Dendritic cell treated with granulocyte-macrophage colony-stimulating factor and Interleukin-4, amounts not matched to agents 40 ng/mL and 50 ng/mL, for 4 days (primary cell): ENCODE data around the gene CACNA2D2.

Source experiments
- H3K27ac Mint-ChIP-seq: one replicate; pipeline ENCODE4 v1.8.0; 2022; ENCODE audit warnings: mild to moderate bottlenecking, mixed read lengths
- H3K27me3 Mint-ChIP-seq: one replicate; pipeline ENCODE4 v1.8.0; 2022; ENCODE audit warnings: mild to moderate bottlenecking, mixed read lengths
- H3K36me3 Mint-ChIP-seq: one replicate; pipeline ENCODE4 v1.8.0; 2022; ENCODE audit warnings: low read depth, mixed read lengths
- H3K4me1 Mint-ChIP-seq: one replicate; pipeline ENCODE4 v1.8.0; 2022; ENCODE audit warnings: low read depth, mixed read lengths
- H3K4me3 Mint-ChIP-seq: one replicate; pipeline ENCODE4 v1.8.0; 2022; ENCODE audit warnings: mild to moderate bottlenecking, moderate library complexity, mixed read lengths
- H3K9me3 Mint-ChIP-seq: one replicate; pipeline ENCODE4 v1.8.0; 2022; ENCODE audit warnings: mixed read lengths
- intact Hi-C: fragments of 100-400 bp; cut with micrococcal nuclease; formaldehyde crosslinking; loops from one replicate; pipeline ENCODE4 v1.15.0; 2022

The CACNA2D2 gene

DNA sequence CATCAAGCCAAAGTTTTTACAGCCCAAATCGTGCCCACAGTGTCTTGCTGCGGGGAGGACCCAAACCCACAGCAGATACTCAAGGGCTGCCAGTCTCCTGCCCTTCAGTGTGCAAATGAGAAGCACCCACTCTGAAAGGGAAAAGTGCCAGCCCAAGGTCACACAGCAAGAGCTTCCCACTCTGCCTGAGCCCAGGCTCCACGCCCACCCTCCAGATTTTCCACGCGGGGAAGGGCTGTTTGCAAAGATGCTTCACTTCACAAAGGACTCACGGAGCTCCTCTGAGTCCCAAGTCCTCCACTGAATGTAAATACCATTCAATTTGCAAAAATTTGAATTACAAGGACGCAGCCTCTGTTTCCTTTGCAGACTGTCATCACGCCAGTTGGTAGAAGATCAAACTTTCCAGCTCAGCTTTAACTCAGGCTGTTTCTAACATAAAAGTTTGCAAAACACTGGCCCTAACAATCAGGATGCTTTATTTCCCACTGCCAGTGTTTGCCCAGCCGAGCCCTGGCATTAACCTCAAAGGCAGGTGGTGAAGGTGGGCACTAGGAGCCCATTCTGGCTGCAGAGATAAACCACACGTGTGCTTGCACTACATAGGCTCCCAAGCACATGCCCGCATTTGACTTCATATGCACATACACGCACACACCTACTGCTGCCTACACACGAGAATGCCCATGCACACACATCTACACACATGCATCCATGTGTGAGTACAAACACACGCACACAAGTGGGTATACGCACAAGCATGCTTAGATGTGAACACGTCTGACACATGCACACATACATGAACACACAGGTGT, 7.6 kb downstream of the CACNA2D2 start:
- peaks cover 17% of the 10 kb centered on the region for H3K27me3 Mint-ChIP-seq
- H3K27ac Mint-ChIP-seq, result no peak overlapping the region
- H3K4me3 Mint-ChIP-seq, result no peak overlapping the region
- H3K36me3 Mint-ChIP-seq, result no peaks in the 10 kb centered on the region
- intact Hi-C loops, result no loop called here
- peaks cover 17% of the 10 kb centered on the region for H3K4me1 Mint-ChIP-seq
- H3K9me3 Mint-ChIP-seq, result no peaks in the 10 kb centered on the region

DNA sequence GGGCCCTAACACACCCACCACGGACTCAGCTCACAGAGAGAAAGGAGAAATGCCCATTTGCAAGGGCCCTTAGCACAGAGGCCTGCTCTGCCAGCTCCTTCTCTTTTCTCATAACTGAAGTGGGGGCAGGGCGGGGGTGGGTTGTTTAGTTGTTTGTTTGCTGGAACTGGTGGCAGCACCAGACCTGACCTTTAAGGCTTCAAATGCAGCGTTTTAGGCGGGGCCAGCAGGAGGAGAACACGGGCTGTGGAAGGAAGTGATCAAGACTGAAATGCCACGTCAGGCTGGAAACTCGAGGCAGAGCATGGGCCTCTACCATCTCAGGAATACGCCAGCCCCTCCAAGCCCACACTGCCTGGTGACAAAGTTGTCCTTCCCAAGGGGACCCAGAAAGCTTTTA, 9.3 kb downstream of the CACNA2D2 start:
- Mint-ChIP-seq H3K4me1 (peaks cover 17% of the 10 kb centered on the region), H3K36me3 (no peaks in the 10 kb centered on the region), H3K27ac (no peak overlapping the region), H3K4me3 (no peak overlapping the region), H3K9me3 (no peaks in the 10 kb centered on the region), H3K27me3 (peaks cover 5% of the 10 kb centered on the region)
- intact Hi-C loops, result no loop called here

DNA sequence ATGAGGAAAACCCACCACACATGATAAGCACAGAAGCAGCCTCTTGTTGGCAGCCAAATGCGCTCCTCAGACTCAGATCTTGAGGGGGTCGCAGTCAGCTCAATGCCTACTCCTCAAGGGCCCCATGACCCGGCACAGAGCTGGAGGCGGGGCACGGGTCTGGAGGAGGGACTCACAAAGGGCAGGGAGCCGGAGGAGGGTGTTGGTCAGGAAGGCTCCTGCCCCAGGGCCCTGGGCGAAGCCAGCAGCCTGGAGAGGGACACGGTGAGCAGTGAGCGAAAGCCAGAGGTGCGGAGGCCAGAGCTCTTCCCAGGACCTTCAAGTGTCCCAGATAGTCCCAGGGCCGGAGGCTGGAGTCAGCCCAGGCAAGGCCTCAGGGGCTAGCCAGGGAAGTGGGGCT, 9.8 kb downstream of the CACNA2D2 start:
- no peak overlapping the region for H3K27ac Mint-ChIP-seq
- H3K4me3 Mint-ChIP-seq, result no peak overlapping the region
- peaks cover under 1% of the 10 kb centered on the region for H3K27me3 Mint-ChIP-seq
- no peaks in the 10 kb centered on the region for H3K36me3 Mint-ChIP-seq
- H3K4me1 Mint-ChIP-seq, result peaks cover 17% of the 10 kb centered on the region
- no peaks in the 10 kb centered on the region for H3K9me3 Mint-ChIP-seq
- intact Hi-C loops, result no loop called here

DNA sequence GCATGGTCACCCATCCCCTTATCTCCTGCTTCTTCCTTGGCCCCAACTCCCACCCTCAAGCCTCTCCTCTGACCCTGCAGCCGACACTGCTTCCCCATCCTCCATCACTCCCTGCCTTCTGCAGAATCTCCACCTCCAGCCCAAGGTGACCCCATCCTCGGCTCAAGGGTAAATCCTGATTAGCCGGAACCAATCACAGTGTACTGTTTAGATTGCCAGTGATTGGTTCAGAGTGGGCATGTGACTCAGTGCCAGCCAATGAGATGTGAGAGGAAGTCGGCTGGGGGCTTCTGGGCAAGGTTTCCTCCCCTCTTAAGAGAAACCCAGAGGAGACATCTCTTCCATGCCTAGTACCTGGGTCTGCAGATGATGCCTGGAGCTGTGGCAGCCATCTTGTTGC, 10.3 kb downstream of the CACNA2D2 start:
- Mint-ChIP-seq H3K4me1 (peaks cover 17% of the 10 kb centered on the region), H3K9me3 (no peaks in the 10 kb centered on the region), H3K27me3 (no peaks in the 10 kb centered on the region), H3K4me3 (no peak overlapping the region), H3K27ac (no peak overlapping the region), H3K36me3 (no peaks in the 10 kb centered on the region)
- intact Hi-C loops, result no loop called here

DNA sequence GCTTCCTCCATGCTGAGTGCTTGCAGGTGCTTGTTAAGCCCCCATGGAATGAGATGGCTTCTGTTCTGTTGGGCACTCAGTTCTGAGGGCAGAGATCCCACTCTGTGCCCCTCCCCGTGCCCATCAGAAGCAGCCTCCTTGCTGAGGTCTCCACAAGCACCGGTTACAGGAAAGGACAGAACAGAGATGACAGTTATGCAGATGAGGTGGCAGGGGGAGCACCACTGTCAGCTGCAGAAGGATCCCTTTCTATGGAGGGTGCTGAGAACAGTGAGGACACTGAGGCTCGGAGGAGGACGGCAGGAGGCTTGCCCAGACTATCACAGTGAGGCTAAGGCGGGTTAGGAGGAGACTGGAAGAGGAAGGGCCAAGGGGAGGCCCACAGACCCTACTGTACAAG, 12.4 kb downstream of the CACNA2D2 start:
- no peak overlapping the region for H3K27ac Mint-ChIP-seq
- peaks cover 17% of the 10 kb centered on the region for H3K4me1 Mint-ChIP-seq
- no peaks in the 10 kb centered on the region for H3K9me3 Mint-ChIP-seq
- H3K36me3 Mint-ChIP-seq, result no peaks in the 10 kb centered on the region
- no peaks in the 10 kb centered on the region for H3K27me3 Mint-ChIP-seq
- H3K4me3 Mint-ChIP-seq, result no peak overlapping the region
- intact Hi-C loops, result no loop called here

DNA sequence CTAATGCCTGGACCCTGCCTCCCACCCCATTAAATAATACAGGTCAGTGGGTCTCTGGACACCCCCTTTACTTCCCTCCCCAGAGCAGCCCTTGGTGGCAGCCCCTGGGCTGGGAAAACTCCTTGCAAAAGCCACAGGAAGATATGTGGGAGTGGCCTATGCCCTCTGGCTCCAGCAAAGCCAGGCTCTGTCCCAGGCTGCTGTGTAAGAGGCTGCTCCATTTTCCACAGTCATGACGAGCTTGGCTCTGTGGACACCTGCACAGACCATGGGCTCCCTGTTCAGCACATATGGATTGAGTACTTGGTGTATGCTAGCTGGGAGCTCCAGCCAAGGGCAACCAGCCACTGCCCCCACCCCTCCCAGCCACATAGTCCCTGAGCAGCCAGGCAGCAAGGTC, 13.0 kb downstream of the CACNA2D2 start:
- no peak overlapping the region for H3K27ac Mint-ChIP-seq
- intact Hi-C loops, result no loop called here
- peaks cover 17% of the 10 kb centered on the region for H3K4me1 Mint-ChIP-seq

DNA sequence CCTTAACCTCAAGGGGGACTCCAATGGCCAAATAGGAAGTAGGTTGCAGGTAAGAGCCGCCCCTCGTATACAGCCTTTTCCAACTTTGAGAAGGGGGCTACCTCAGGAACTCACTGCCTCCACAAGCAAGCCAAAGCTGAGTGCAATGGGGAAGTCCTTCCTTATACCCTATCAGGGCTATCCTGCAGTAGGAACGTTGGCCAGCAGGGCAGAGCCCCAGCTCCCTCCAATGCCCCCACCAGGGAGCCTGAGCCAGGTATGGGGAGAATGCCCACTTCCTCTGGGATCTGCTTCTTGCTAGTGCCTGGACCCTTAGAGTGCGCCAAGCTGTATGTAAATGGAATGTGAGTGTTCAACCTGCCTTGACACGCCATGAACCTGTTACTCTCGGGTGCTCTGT, 16.3 kb downstream of the CACNA2D2 start:
- no peaks in the 10 kb centered on the region for H3K9me3 Mint-ChIP-seq
- H3K4me1 Mint-ChIP-seq, result no peaks in the 10 kb centered on the region
- H3K27me3 Mint-ChIP-seq, result no peaks in the 10 kb centered on the region
- H3K4me3 Mint-ChIP-seq, result no peak overlapping the region
- no peaks in the 10 kb centered on the region for H3K36me3 Mint-ChIP-seq
- no peak overlapping the region for H3K27ac Mint-ChIP-seq
- intact Hi-C loops, result no loop called here

More for the DNA sequence above, 13.0 kb downstream of the CACNA2D2 start:
- H3K9me3 Mint-ChIP-seq, result no peaks in the 10 kb centered on the region
- no peaks in the 10 kb centered on the region for H3K27me3 Mint-ChIP-seq
- H3K4me3 Mint-ChIP-seq, result no peak overlapping the region
- no peaks in the 10 kb centered on the region for H3K36me3 Mint-ChIP-seq

DNA sequence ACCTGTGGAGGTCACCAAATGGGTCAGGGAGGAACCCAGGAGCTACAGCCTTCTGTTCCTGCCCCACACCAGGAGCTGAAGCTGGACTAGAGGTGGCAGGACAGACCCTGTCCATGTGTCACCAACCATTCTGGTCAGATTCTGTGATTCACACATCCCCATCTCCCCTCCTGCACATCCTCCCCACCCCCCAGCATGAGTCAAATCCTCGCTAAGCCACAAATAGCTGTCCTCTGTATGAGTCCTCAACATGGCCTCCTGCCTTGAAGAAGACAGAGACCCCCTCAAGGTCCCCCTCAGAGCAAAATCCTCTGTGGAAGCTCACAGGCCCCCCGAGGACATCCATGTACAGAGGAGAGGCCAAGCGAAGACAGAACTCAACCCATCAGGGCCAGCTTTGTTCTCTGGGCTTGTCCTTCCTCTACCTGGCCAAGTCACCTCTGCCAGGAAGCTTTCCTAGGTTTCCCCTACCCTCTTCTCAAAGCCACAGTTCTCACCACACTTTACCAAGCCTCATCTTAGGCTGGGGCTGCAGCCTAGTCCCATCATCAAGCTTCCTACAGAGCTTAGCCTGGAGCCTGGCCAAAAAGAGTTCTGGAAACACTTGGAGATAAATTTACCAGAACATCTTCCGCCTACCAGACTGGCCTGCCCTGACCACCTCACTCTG, 17.1 kb downstream of the CACNA2D2 start:
- no peaks in the 10 kb centered on the region for H3K36me3 Mint-ChIP-seq
- H3K9me3 Mint-ChIP-seq, result no peaks in the 10 kb centered on the region

DNA sequence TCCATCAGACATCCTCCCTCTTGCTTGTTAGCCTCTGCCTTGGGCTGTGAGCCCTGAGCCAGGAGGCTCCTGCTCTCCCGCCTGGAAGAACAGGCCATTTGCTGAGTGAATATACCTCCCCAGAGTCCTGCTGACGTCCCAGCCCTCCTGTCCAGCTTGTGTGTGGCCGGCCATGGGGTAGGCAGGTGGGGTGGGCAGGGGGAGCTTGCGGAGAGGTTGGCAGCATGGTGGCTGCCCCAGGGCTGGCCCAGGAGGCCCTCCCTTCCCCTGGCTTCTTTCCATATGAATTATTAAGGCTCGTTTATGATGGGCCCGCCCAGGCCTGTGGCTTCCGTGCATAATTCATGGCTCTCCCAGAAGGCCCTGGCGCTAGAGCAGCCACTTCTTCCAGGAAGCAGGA, 18.7 kb downstream of the CACNA2D2 start:
- no peaks in the 10 kb centered on the region for H3K9me3 Mint-ChIP-seq
- H3K4me3 Mint-ChIP-seq, result no peak overlapping the region
- intact Hi-C loops, result no loop called here
- peaks cover 8% of the 10 kb centered on the region for H3K4me1 Mint-ChIP-seq
- H3K27me3 Mint-ChIP-seq, result no peaks in the 10 kb centered on the region
- H3K27ac Mint-ChIP-seq, result no peak overlapping the region
- no peaks in the 10 kb centered on the region for H3K36me3 Mint-ChIP-seq

More for the DNA sequence above, 17.1 kb downstream of the CACNA2D2 start:
- no peak overlapping the region for H3K4me3 Mint-ChIP-seq
- peaks cover 2% of the 10 kb centered on the region for H3K4me1 Mint-ChIP-seq
- no peaks in the 10 kb centered on the region for H3K27me3 Mint-ChIP-seq
- intact Hi-C loops, result no loop called here
- no peak overlapping the region for H3K27ac Mint-ChIP-seq

DNA sequence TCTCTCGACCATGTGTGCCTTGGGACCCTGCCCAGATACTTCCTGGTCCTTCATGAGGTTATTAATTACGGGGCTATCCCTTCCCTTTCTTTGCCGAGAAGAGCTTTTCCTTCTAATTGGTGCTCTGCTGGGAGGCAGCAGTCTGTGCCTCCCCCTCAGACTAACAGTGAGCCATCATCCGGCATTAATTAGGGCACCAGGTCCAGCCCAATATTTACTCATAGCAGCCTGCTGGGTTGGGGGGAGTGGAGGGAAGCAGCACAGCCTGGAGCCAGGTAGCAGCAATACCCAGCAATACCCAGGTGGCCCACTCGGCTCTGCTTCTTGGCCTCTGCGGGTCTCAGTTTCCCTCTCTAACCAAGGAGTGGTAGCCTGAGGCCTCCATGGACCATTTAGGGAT, 20.1 kb downstream of the CACNA2D2 start:
- intact Hi-C loops, result no loop called here
- H3K9me3 Mint-ChIP-seq, result no peaks in the 10 kb centered on the region
- peaks cover 8% of the 10 kb centered on the region for H3K4me1 Mint-ChIP-seq
- no peaks in the 10 kb centered on the region for H3K27me3 Mint-ChIP-seq
- no peaks in the 10 kb centered on the region for H3K36me3 Mint-ChIP-seq
- no peak overlapping the region for H3K4me3 Mint-ChIP-seq
- no peak overlapping the region for H3K27ac Mint-ChIP-seq

DNA sequence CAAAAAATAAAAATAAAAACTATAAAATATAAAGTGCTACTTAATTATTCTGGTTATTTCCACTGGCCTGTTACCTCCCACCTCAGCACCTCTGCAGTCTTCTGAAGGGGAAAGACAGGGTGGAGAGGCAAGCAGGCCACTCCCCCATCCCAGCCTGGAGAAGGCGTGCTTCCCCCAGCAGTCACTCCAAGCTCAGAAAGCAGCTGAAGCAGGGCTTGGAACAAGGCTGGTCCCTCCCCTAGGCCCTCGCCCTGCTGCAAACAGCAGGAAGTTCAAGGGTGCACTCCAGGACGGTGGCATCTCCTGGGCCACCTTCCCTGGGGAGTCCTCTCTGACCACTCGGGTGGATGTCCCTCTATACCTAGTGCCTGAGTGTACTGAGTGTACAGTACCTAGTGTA, 21.4 kb downstream of the CACNA2D2 start:
- Mint-ChIP-seq H3K9me3 (no peaks in the 10 kb centered on the region), H3K27ac (no peak overlapping the region), H3K4me3 (no peak overlapping the region), H3K27me3 (no peaks in the 10 kb centered on the region), H3K36me3 (no peaks in the 10 kb centered on the region), H3K4me1 (peaks cover 8% of the 10 kb centered on the region)
- intact Hi-C loops, result no loop called here

DNA sequence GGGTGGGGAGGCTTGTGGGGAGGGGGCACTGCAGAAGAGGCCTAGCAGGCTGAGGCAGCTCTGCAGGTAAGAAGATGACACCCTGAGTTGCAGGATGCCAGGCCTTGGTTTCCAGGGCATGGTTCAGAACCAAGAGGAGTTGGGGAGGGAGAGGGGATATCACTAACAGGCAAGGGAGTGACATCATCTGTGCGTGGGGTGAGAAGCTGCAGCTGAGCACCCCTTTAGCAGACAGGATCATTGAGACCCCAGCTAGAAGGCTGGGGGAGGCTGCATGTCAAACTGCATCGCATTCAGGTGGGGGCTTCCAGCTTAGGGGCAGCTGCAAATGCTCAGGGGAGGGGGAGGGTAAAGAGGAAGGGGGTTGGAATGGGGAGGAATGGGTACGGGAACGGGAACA, 23.0 kb downstream of the CACNA2D2 start:
- no peak overlapping the region for H3K27ac Mint-ChIP-seq
- H3K36me3 Mint-ChIP-seq, result no peaks in the 10 kb centered on the region
- H3K27me3 Mint-ChIP-seq, result no peaks in the 10 kb centered on the region
- H3K9me3 Mint-ChIP-seq, result no peaks in the 10 kb centered on the region
- no peak overlapping the region for H3K4me3 Mint-ChIP-seq
- H3K4me1 Mint-ChIP-seq, result peaks cover 8% of the 10 kb centered on the region
- intact Hi-C loops, result no loop called here

DNA sequence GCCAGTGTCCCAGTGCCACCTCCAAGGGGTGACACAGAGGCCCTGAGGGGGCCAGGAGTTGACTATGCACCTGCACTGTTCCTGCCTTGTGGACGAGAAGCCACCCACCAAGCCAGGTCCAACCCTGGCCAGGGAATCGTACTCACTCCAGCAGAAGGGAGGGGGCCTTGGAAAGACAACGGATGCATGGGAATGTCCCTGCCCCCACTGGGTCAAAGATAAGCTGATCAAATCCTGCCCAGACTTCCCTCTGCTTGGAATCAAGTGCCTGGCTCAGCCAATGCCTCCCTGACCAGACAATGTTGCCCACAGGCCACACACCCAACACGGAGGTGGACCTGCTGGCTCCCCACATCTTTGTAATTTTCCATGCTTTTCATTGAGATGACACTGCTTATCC, 23.9 kb downstream of the CACNA2D2 start:
- Mint-ChIP-seq H3K9me3 (no peaks in the 10 kb centered on the region), H3K4me3 (no peak overlapping the region), H3K4me1 (peaks cover 8% of the 10 kb centered on the region), H3K36me3 (no peaks in the 10 kb centered on the region), H3K27me3 (no peaks in the 10 kb centered on the region), H3K27ac (no peak overlapping the region)
- intact Hi-C loops, result no loop called here

DNA sequence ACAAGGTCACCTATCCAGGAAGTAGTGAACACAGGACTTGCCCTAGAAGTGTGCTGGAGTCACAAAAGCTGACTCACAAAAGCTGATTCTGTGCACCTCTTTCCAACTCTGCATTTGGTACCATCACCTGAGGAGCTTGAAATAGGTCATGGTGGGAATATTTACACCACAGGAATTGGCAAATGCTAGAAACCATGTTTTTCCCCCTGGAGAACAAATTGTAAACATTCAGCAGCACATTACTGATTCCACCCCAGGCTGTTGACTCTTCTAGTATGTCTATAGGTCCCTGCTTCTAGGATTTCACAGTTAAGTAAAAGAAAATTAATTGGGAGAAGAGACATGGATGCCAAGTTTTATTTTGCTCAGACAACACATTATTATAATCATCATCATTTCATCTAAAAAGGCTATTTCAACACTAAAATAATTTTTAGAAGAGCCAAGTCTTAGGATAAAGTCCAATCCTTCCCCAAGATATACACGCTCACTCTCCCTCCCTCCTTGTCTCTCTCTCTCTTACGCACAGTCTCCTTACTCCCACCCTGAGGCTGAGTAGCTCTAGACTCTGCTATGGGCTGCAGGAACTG, 24.7 kb downstream of the CACNA2D2 start:
- Mint-ChIP-seq H3K36me3 (no peaks in the 10 kb centered on the region), H3K4me3 (no peak overlapping the region), H3K27me3 (no peaks in the 10 kb centered on the region), H3K4me1 (peaks cover 8% of the 10 kb centered on the region), H3K9me3 (no peaks in the 10 kb centered on the region), H3K27ac (no peak overlapping the region)
- intact Hi-C loops, result no loop called here
